Stimulated activated CD4-positive, alpha-beta T cell treated with anti-CD3 and anti-CD28 coated beads, Interleukin-1b, Interleukin-23, amount 100 ng/mL, for 1 hour (primary cell): ENCODE measurements around the gene PTGDS.
A peak's percentile ranks its signal among the peaks of the same experiment; 100 is the strongest.
"Not testable (repeated sequence)": the region's sequence is repeated elsewhere in the genome, so short reads cannot be mapped to it uniquely, and the experiment has no call there.

Source experiments
- DNase-seq, 2 donors: peaks; one replicate each; pipeline ENCODE4 v3.0.0-alpha.2; 2020; ENCODE audit warnings: low read depth in 2 of 2

PTGDS gene

DNA sequence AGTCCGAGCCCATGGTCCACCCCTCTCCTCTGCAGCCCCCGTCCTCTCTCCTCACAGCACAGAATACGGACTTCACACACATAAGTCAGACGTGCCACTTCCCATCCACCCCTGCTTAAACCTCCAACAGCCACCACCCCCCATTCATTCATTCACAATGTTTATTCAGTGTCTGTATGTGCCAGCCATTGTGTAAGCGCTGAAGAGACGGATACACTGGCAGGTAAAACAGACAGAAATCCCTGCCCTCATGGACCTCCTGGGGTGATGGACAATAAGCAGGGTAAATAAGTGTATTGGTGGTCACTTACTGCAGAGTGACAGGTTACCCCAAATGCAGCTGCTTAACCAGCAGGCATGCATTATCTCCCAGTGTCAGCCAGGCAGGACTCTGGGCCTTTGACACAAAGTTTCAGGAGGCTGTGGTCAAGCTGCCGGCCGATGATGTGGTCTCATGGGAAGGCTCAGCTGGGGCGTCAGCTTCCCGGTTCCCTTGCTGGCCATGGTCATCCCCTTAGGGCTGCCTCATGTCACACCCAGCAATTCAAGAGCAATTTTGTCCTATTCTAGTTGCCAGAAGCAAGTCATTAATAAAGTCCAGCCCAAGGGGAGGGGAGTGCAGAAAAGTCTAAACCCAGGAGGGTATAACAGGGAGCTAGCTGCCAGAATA is 13.1 kb downstream of the PTGDS start:
- DNase-seq, result no peak

DNA sequence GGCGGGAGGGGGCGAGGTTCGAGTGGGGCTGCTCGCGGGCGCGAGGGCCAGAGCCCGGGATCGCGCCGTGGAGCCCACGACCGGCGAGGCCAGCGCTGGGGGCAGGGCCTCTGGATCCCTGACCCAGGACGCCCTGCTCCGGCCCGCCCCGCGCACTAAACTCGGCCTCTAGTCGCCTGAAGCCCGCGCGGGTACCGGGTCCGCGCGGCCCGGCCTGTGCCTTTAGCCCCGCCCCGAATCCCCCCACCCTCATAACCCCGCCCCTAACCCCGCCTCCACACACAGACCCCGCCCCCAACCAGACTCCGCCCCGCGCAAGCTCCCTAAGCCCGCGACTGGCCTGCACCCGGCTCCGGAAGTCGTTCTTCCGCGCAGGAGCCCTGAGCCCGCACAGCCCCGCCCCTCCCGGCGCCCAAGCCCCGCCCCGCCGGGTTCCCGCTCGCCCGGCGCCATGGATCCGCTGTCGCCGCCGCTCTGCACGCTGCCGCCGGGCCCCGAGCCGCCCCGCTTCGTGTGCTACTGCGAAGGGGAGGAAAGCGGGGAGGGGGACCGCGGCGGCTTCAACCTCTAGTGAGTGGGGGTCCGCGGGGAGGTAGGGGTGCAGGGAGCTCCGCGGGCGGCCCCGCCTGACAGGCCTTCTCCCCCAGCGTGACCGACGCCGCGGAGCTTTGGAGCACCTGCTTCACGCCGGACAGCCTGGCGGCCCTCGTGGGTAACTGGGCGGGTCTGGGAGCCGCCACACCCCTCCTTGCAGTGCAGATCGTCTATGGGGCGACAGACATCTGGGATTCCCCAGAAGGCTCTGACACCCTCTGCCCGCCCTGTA is 14.9 kb downstream of the PTGDS start, which contains the start of gene PAXX:
TSS of gene PAXX (plus strand) at position 430 of the 826 bp plus-strand sequence. CDS start at position 452, 22 bp downstream.
- DNase-seq, result peak; percentile 90 to 96

DNA sequence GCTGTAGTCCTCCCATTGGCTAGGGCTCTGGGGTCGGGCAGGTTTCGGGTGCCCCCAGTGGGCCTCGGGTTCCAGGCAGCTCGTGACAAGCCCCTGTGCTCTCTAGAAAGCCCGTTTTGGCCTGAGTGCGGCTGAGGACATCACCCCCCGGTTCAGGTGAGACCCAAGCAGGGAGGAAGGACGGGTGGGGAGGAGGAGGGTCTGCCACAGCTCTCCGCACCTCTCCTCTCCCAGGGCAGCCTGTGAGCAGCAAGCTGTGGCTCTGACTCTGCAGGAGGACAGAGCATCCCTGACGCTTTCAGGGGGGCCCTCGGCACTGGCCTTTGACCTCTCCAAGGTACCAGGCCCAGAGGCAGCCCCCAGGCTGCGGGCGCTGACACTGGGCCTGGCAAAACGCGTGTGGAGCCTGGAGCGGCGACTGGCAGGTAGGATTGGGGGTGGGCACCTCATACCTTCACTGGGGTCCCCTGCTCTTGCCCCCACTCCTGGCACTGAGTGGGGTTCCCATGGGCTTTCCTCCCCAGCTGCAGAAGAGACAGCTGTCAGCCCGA is 15.6 kb downstream of the PTGDS start:
- DNase-seq, result no peak

DNA sequence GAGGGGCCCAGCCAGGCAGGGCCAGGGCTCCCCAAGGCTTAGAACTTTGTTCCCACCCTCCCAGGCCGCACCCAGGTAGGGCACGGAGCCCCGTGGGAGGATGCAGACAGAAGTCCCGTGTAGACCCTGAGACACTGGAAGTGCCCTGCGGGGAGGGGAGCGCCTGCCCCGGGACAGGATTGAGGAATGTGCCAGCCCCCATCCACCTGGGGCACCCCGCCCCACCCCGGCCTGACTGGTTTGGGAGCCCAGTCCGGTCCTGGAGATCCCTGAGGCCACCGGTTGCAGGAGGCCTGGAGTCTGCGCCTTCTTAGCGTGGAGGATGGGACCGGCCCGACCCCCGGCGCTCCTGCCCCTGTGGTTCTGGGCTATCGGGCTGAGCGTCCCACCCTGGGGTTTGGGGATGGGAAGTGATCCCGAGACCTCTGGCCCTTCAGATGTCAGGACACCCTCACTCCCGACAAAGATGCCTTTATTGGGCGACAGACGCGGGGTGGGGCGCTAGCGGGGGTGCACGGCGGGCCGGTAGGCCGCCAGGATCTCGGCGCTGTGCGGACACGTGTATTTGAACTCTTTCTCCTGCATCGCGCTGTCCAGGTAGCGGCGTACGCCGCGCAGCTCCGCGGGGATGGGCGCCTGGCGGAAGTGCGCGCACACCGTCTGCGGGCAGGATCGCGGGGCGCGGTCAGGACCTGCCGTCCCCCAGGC is 17.0 kb downstream of the PTGDS start:
- DNase-seq, result no peak

DNA sequence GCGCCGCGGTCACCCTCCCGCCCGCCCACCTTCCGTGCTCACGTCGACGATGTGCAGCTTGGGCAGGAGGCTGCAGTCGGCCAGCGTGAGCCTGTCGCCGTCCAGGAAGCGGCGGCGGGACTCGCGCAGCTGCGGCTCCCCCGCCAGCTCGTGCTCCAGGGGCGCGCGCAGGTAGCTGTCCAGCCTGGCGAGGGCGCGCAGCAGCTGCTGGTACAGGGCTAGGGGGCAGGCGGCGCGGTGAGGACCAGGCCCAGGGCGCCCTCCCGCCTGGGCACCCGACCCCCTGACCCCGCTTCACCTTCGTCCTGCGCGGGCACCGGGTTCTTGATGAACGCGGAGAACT is 17.6 kb downstream of the PTGDS start:
- no peak for DNase-seq

DNA sequence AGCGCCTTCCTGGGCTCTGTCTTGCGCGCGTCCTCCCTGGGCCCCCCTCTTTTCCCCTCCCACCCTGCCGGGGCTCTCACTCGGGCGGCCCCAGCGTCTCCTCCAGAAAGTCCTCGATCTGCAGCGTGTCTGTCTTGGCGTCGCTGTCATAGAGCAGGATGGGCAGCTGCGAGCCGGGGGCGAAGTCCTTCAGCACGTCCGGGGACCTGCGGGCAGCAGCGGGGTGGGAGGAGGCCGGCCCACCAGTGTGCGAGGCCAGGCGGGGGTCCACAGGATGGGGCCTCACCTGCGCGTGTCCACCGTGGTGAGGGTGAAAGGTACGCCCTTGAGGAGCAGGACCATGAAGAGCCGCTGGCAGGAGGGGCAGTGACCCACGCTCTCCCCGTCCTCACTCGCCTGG is 18.1 kb downstream of the PTGDS start:
- DNase-seq, result no peak

DNA sequence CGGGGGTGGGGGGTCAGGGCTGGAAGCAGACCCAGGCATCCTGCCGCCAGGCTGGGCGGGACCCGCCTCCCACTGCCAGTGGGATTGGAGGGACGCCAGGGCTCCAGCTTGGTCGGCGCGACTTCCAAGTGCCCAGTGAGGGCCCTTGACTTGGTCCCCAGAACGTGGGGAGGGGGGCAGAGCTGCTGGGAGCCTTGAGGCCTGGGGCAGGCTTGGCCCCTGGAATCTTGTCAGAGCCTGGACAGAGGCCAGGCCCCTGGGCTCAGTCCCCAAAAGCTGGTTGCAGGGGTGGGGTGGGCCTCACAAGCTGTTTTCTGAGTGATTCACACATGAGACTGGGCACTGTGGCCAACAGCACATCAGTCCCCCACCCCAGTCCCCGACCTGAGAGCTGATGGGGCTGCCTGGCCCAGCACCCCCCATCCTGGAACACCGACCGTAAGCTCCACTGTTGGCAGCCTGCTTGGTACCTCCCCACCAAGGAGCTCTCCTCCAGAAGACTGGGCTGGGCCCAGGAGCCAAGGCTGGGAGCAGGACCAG is 18.5 kb downstream of the PTGDS start:
- DNase-seq, result no peak

DNA sequence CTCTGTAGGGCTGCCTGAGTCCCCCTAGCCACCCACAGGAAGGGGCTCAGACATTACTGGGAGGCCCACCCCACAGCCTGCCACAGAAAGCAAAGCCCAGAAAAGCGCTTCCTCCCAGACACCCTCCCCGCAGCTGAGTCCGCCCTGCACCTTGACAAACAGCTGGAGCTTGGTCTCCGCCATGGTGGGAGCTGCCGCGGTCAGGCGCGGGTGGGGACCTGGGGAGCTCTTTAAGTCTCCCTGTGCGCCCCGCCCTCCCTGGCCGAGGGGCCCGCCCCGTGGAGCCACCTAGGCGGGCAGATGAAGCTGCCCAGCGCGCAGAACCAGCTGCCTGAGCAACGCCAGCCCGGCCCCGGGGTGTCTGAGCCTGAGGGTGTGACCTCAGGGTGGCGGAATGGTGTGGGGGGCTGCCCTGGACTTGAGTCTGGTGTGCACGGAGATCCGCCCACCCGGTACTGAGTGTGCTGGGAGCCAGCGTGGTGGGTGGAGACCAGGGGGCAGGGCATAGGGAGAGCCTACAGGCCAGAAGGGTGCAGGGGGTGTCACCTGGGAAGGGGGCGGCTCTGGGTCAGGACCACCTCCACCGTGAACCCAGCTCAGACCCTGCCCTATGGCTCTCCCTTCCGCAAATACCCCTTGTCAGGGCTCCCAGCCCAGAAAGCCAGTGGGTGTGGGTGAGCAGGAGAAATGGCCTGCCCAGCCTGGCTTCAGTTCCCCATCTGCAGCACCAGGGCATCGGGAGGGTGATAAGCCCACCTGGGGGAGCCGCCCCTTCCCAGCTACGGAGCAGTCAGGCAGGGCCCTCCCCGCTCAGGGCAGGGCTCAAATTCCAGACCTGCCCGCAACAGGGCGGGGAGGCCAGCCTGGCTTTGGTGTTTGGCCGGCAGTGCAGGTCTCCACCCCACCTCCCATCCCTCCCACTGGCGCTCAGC is 19.3 kb downstream of the PTGDS start, which contains the start of gene CLIC3:
TSS of gene CLIC3 (minus strand) at position 208 of the 932 bp plus-strand sequence. CDS start at position 183, 25 bp downstream.
- DNase-seq, result no peak

DNA sequence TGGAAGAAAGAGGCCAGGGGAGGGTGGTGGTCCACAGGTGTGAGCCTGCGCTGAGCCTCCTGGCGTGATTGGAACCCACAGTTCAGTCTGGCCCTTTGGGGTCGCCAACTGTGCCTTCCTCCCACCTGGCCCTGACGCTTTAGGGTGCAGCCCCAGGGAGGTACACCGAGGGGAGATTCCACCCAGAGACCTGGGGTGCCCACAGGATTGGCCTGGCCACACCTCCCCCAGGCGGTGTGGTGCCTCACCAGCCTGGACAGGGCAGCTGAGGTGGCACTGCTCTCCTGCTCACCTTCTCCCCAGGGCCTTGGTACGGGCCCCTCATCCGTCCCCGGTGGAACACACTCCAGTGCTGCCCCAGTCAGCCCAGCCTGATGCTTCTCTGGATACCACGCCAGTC is 20.1 kb downstream of the PTGDS start:
- DNase-seq, result no peak

DNA sequence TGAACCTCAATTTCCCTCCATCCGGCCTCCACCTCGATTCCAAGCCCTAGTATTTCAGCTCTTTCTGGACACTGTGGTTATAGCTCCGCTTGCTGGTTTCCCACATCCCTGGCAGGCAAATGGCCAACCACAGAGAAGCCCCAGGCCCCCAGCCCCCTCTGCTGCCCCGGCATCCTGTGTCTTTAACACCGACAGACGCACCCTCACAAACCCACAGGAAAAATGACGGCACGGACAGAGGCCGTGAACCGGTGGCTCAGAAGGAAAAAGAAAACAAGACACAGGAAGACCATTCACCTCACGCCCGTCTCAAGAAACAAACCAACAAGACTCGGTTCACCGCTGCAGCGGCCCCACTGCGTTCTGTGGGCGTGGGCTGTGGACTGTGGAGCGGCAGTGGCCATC is 20.5 kb downstream of the PTGDS start:
- no peak for DNase-seq

DNA sequence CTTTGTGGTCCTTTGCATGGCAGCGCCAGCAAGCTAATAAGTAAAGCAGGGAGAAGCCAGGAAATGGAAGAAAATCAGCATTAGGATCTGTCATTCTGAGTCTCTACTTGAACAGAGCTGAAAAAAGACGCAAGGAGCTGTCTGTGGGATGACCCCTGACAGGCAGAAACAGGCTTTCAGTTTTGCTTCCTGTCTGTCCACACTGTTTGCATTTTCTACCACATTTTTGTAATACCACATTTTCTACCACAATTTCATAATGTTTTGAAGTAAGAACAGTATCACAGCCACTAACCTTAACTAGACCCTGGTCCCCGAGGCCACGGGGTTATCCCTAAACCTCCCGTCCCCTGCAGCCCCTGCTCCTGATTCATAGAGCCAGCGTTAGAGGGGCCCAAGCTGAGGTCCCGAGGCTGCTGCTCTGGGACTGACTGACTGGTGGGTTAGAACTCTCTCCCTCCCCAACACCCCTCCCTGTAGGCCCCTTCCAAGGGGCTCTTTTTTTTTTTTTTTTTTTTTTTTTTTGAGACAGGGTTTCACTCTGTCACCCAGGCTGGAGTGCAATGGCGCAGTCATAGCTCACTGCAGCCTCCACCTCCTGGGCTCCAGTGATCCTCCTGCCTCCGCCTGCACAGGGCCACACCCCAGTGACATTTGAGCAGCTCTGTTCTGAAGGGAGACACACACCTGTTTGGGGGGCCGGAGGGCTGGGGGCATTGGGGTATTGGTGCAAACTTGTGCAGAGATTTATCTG is 23.1 kb downstream of the PTGDS start:
- DNase-seq, result no peak

DNA sequence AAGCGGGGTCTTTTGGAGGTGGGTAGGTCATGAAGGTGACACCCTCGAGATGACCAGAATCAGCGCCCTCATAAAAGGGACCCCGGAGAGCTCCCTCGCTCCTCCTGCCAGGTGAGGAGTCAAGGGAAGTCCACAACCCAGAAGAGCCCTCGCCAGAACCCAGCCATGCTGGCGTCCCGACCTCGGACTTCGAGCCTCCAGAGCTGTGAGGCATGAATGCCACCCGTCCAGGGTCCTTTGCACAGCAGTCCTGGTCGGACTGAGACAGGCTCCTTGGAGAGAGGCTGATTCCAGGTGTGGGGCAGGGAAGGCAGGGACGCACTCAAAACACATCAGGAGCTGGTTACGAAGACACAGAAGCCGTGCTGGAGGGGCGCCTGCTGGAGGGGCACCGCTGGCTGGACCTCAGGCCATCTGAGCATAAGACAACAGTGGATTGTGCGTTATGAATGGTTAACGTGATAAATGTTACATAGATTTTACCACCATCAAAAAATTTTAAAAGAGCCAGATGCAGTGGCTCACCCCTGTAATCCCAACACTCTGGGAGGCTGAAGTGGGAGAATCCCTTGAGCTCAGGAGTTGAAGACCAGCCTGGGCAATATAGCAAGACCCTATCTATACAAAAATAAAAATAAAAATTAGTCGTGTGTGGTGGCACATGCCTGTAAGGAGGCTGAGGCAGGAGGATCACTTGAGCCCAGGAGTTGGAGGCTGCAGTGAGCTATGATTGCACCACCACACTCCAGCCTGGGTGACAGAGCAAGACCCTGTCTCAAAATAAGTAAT is 24.7 kb downstream of the PTGDS start:
- no peak for DNase-seq

DNA sequence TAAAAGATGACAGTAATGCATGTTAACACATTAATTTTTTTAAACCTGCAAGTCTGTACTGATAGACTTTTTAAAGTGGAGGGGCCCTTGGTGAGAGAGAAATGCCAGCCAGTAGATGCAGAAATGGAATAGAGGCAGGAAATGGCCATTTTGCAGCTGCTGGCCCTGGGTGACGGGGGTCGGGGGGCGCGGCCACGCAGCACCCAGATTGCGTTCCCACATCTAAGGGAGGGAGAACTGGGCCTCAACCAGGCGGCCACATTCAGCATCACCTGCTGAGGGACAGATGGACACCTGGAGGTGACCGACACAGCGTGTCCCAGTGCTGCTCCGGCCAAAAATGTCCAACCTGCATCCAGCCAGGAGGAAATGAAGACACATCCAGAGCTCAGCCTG is 25.3 kb downstream of the PTGDS start:
- DNase-seq, result no peak

DNA sequence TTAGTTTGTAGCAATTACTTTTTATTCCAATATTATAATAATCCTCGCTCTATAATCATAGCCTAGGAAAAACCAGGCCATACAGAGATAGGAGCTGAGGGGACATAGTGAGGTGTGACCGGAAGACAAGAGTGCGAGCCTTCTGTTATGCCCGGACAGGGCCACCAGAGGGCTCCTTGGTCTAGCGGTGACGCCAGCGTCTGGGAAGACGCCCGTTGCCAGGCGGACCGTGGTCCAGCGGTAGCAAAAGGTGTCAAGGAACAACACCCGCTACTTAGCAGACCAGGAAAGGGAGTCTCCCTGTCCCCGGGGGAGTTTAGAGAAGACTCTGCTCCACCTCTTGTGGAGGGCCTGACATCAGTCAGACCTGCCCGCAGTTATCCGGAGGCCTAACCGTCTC is 27.0 kb downstream of the PTGDS start:
- DNase-seq, result not testable (repeated sequence)

DNA sequence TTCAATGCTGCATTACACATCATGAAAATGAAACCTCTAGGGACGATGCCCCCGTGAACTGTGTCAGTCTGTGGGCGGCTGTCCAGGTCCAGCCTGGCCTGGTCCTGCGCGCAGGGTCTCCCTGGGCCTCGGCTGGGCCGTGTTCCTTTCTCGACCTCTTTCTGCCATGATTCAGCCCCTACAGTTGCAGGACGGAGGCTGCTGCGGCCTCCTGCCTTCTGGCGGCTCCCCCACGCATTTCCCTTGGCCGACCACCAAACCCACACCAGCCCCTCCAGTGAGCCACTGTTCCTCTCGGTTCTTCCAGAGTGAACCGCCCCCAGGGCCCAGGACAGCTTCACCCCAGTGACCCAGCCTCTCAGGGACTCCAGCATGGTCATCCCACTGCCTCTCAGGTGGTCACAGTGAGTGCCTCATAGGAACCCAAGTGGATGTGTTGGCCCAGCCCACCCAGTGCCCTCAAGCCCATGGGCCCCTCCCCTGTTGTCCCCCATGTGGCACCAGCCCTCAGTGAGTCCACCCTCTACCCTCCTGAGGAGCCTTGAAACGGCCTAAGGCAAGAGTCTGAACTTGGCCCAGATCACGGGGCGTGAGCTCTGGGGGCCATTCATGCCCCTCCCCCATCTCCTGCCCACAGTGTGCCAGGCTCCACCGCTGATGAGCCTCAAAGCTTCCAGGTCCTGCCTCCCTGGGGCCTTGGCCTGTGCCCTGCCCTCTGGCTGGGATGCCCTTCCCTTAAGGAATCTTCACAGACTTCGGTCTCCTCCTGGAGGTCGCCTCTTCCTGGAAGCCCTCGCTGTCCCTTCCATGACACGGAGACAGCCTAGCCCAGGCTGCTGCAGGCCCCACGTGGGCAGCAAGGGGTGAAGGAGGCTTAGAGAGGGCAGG is 29.1 kb downstream of the PTGDS start:
- DNase-seq, result no peak

DNA sequence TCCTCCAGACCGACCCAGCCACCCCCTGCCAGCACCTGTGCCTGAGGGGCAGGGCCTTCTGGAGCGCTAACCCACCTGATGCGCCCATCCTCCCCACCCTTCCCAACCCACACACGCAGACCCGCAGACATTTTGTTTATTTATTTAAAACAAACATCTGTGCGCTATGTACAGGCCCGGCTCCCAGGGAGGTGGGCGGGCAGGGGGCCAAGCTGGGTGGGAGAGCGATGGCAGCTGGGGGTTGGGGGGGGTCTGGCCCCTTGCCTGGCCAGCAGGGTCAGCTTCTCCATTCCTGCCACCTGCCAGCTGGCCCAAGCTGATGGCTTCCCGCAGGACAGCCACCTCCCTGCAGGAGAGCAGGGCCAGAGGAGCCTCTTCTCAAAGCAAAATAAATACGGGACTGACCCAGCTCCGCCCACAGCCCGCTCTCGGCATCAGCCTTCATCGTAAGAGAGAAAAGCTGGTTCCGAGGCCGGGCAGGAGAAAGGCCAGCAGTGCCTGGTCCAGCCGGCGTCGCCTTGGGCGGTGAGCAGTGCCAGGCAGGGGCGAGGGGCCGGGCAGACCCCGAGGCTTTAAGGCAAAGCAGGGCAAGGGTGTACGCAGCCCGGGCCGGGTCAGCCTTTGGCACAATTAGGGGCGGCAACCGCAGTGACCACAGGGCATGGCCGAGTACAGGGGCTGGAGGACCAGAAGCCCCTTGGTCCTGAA is 30.0 kb downstream of the PTGDS start:
- no peak for DNase-seq

DNA sequence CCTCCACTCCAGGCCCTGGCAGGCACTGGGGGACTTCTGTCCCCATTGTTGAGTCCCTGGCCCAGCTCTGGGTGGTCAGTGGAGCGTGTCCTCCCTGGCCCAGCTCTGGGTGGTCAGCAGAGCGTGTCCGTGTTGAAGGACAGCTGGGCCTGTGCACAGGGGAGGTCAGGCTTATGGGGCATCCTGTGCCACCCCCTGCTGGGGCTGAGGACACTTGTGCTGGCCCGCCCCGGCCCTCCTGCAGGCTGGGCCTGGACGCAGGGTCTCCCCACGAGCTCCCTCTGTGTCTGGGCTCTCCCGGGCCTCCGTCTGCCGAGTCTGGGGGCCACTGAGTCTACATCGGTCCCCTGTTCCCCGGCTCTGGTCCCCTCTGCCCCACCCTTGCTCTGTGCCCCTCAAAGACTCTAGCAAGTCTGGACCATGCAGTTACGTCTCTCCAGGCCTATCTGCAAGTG is 30.5 kb downstream of the PTGDS start:
- DNase-seq, result no peak

DNA sequence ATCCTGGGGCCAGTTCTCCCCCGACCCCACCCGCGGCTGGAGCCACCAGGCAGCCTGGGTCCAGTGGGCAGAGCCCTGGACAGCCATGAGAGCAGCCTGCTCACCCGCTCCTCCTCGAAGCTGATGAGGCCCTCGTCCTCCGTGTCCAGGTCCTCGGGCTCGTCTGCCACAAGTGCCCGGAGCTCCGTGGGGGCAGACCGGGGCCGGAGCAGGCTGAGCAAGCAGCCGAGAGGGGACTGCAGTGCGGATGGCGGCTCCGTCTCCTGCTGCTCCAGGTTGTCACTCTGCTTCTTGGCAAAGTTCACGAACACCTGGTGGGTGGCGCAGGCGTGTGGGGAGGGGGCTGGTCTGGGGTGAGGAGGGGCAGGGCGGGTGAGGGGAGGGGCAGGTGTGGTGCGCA is 31.0 kb downstream of the PTGDS start:
- no peak for DNase-seq
